ENCODE measurements around the gene C19orf85.

DNA sequence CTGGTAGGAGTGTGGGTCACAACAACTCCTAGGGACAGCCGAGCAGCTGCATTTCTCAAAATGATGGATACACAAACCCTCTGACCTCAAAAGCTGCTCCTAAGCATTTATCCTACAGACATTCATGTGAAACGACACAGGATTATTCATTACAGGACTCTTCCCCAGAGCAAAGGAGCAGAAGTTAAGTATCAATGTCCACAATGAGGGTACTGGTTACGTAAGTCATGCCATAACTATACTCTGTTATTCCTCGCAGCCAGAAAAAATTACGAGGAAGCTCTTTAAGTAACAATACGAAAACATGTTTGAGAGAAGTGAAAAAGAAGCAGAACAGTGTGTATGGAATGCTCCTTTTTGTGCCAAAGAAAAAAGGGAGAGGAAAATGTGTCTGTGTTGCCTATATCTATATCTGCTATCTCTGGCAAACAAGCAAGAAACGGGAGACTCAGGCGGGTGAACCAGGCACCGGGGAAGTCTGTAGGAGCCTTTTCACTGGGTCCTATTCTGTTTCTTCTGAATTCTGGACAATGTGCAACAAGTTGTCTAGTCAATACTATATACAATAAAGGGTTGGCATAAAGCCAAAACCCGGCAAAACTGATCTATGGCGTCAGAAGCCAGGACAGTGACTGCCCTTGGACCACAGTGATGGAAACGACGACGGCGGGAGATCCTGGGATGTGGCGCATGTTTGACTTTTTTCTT, 4.4 kb downstream of the C19orf85 start:
- no peak for TF ChIP-seq CTCF (IDR thresholded peaks at IDR 0.05)
- no peak for TF ChIP-seq POLR2A (IDR thresholded peaks at IDR 0.05)

Data from adrenal gland (tissue), 5 donors.